Measurements from ENCODE around the gene CDKAL1.

The CDKAL1 gene

DNA sequence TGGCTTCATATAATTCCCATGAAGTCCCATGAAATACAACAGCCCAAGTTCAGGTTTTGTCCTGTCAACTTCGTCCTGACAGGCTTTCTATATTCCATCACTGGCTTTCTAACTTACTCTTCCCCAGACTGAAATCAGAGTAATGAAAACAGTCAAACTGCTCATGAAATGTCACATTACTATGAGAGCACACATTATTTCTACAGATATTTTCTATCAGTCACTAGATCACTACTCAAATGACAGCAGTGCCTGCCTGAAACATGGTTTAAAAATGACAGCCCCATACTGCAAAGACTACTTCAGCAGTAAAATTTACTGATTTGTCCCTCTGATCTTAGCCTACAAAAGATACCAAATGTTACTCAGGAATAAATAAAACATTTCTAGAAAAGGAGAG is 616.4 kb downstream of the CDKAL1 start:
- H2AFZ ChIP-seq: no peak overlapping the region
- H3K4me2 ChIP-seq (ENCODE audit: low read length): no peak overlapping the region
- no peaks in the 10 kb centered on the region for H3K4me1 ChIP-seq
- TF ChIP-seq, protein P1, sequence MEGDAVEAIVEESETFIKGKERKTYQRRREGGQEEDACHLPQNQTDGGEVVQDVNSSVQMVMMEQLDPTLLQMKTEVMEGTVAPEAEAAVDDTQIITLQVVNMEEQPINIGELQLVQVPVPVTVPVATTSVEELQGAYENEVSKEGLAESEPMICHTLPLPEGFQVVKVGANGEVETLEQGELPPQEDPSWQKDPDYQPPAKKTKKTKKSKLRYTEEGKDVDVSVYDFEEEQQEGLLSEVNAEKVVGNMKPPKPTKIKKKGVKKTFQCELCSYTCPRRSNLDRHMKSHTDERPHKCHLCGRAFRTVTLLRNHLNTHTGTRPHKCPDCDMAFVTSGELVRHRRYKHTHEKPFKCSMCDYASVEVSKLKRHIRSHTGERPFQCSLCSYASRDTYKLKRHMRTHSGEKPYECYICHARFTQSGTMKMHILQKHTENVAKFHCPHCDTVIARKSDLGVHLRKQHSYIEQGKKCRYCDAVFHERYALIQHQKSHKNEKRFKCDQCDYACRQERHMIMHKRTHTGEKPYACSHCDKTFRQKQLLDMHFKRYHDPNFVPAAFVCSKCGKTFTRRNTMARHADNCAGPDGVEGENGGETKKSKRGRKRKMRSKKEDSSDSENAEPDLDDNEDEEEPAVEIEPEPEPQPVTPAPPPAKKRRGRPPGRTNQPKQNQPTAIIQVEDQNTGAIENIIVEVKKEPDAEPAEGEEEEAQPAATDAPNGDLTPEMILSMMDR (IDR thresholded peaks at IDR 0.05): no peak
- H3K79me2 ChIP-seq: no peaks in the 10 kb centered on the region
- H3K27me3 ChIP-seq (ENCODE audit: control insufficient read depth, insufficient read depth, low read length): no peaks in the 10 kb centered on the region
- no peak overlapping the region for H3K27ac ChIP-seq
- H3K4me3 ChIP-seq (ENCODE audit: low read depth, low read length): no peak overlapping the region
- no peaks in the 10 kb centered on the region for H3K36me3 ChIP-seq (ENCODE audit: control insufficient read depth, insufficient read depth, low read length)
- H3K9me3 ChIP-seq (ENCODE audit: control insufficient read depth, low read length): no peaks in the 10 kb centered on the region
- no peak overlapping the region for H3K9ac ChIP-seq

DNA sequence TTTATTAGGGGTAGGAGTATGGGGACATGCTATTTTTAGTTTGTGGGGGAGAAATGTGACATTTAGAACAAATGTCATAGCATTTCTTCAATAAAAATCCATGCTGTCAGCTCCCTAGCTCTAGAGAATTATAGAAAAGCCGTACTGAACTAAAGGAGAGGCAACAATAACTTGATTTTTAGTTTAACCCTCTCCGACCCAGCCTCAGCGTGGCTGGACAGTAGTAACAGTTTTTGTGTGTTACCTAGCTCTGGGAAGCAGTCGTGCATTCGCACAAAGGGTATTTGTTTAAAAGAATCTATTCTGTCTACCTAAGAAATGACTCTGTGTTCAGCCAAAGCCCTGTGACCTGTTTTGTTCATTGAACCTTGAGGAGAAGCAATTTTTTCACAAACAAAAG is 616.9 kb downstream of the CDKAL1 start:
- Histone ChIP-seq H3K79me2 (no peaks in the 10 kb centered on the region), H3K9ac (no peak overlapping the region), H3K36me3 (ENCODE audit: control insufficient read depth, insufficient read depth, low read length) (no peaks in the 10 kb centered on the region), H3K9me3 (ENCODE audit: control insufficient read depth, low read length) (no peaks in the 10 kb centered on the region), H3K4me3 (ENCODE audit: low read depth, low read length) (no peak overlapping the region), H3K27me3 (ENCODE audit: control insufficient read depth, insufficient read depth, low read length) (no peaks in the 10 kb centered on the region), H3K4me2 (ENCODE audit: low read length) (no peak overlapping the region), H3K4me1 (no peaks in the 10 kb centered on the region), H3K27ac (no peak overlapping the region), H2AFZ (no peak overlapping the region)
- TF ChIP-seq, protein P1 (IDR thresholded peaks at IDR 0.05): no peak

DNA sequence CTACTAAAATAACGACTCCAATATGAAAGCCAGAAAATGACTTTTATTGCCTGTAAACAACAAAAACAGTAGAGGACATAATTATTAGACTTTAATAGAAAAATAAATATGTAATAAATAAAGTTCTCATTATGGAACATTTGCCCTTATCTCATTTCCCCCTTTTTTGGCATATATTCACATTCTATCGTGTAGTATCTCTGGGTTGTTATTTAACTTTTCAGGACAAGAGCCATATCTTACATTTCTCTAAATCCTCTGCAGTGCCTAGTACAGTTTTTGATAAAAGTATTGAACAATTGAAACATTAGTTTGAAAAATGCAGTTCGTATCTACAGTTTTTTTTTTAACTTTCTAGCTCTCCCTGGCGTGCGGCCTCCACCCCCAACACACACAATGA is 617.3 kb downstream of the CDKAL1 start:
- H3K9ac ChIP-seq: no peak overlapping the region
- H3K27ac ChIP-seq: no peak overlapping the region
- H3K36me3 ChIP-seq (ENCODE audit: control insufficient read depth, insufficient read depth, low read length): no peaks in the 10 kb centered on the region
- no peak overlapping the region for H2AFZ ChIP-seq
- no peaks in the 10 kb centered on the region for H3K4me1 ChIP-seq
- H3K9me3 ChIP-seq (ENCODE audit: control insufficient read depth, low read length): no peaks in the 10 kb centered on the region
- H3K79me2 ChIP-seq: no peaks in the 10 kb centered on the region
- TF ChIP-seq, protein P1 (IDR thresholded peaks at IDR 0.05): no peak
- no peak overlapping the region for H3K4me2 ChIP-seq (ENCODE audit: low read length)
- no peaks in the 10 kb centered on the region for H3K27me3 ChIP-seq (ENCODE audit: control insufficient read depth, insufficient read depth, low read length)
- no peak overlapping the region for H3K4me3 ChIP-seq (ENCODE audit: low read depth, low read length)

DNA sequence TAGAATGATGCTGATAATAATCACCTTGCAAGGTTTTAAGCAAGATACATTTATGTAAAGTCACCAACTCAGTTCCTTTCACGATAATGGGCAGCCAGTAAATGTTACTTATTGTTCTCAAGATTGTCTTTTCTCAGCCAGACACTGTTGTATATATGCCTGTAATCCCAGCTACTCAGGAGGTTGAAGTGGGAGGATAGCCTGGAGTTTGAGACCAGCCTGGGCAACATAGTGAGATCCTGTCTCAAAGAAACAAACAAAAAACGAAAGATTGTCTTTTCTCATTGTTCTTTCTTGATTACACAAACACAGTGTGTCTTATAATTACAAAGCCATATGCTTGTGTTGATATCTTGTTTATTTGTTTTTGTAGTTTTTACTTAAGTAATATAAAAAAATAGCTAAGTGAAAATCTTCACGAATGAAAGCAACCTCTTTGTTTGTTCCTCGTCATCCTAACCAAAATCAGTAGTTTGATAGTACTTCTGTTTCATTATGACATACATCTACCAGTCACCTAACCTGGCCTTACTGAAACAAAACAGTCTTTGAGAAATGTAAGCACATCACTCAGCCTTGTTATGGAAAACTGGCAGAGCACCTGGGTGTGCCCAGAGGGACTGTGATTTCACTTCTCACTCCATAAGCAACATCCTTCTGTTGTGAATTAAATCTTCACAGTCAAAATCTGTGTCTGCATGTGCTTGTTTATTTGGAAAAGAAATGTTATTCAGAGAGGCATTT is 623.1 kb downstream of the CDKAL1 start:
- H3K4me2 ChIP-seq (ENCODE audit: low read length): no peak overlapping the region
- no peak overlapping the region for H3K9ac ChIP-seq
- TF ChIP-seq, protein P1 (IDR thresholded peaks at IDR 0.05): no peak

DNA sequence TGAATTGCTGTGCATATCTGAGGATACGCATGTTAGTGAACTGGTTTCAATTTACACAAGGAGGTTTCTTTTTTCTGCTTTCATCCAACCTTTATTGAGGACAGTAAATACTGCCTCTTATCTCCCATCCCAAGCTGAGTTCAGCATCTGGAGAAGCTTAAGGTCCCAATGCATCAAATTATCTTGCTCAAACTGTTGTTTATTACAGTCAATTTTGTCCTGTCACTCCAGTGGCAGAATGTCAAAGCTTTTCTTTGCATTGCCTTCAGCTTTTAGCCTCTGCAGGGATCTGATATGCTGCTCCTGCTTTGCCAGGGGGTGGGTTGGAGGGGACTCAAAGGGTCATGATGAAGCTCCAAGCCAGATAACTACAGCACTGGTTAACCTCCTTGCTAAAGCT is 623.9 kb downstream of the CDKAL1 start:
- Histone ChIP-seq H3K4me1 (no peaks in the 10 kb centered on the region), H3K27ac (no peak overlapping the region), H3K27me3 (ENCODE audit: control insufficient read depth, insufficient read depth, low read length) (no peaks in the 10 kb centered on the region), H3K9me3 (ENCODE audit: control insufficient read depth, low read length) (no peaks in the 10 kb centered on the region), H3K36me3 (ENCODE audit: control insufficient read depth, insufficient read depth, low read length) (no peaks in the 10 kb centered on the region), H3K4me2 (ENCODE audit: low read length) (no peak overlapping the region), H3K4me3 (ENCODE audit: low read depth, low read length) (no peak overlapping the region), H3K9ac (no peak overlapping the region), H2AFZ (no peak overlapping the region), H3K79me2 (no peaks in the 10 kb centered on the region)
- TF ChIP-seq, protein P1 (IDR thresholded peaks at IDR 0.05): no peak

More for the DNA sequence above, 623.1 kb downstream of the CDKAL1 start:
- H2AFZ ChIP-seq: no peak overlapping the region
- no peaks in the 10 kb centered on the region for H3K9me3 ChIP-seq (ENCODE audit: control insufficient read depth, low read length)
- H3K36me3 ChIP-seq (ENCODE audit: control insufficient read depth, insufficient read depth, low read length): no peaks in the 10 kb centered on the region
- no peaks in the 10 kb centered on the region for H3K79me2 ChIP-seq
- H3K4me3 ChIP-seq (ENCODE audit: low read depth, low read length): no peak overlapping the region
- no peak overlapping the region for H3K27ac ChIP-seq
- H3K4me1 ChIP-seq: no peaks in the 10 kb centered on the region
- no peaks in the 10 kb centered on the region for H3K27me3 ChIP-seq (ENCODE audit: control insufficient read depth, insufficient read depth, low read length)

All from parathyroid adenoma (tissue), 2 donors.